Inflammatory macrophage treated with lipopolysaccharide for 1 hour (primary cell): ENCODE measurements around the gene INPP5F.

Experiments
- DNase-seq, 2 donors: peaks; one replicate each; pipeline ENCODE4 v3.0.0-alpha.2; 2020 to 2022

The INPP5F gene

GRCh38 chr10:119871881-119872609, 146.2 kb downstream of the INPP5F start:
- peak; percentile 62 to 68 for DNase-seq

- DNase-seq, result no peak
These were observed 146.7 kb downstream of the INPP5F start, which contains the start of gene MCMBP for GRCh38 chr10:119872610-119872859. Gene MCMBP, minus strand, starts transcription at chr10:119872843. Its CDS starts 259 bp downstream, at chr10:119872584.

- DNase-seq, result peak; percentile 82 to 85
These were observed 147.2 kb downstream of the INPP5F start for GRCh38 chr10:119872860-119873681.

GRCh38 chr10:119878524-119878923, 152.7 kb downstream of the INPP5F start:
- no peak for DNase-seq
